Measurements from ENCODE around the gene CD1D.

DNA sequence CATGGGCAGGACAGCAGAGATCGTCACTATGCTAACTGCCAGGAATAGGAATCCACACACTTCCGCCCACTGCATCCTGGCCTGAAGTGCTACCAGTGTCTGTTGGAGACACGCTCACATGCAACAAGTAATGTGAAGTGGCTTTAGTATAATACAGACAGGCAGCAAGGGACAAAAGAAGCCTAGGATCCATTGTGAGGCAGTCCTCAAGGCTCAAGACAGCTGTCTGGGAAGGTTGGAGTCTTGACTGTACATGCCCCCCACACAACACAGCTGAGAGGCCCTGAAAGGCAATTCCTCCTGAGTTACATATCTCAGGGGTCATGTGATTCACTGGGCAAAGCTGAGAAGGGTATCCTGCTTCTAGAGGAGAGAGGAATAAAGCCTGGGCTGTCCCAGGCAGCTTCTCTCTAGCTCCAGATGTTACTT lies 39.9 kb upstream of the CD1D start:
- TF ChIP-seq, protein P1, sequence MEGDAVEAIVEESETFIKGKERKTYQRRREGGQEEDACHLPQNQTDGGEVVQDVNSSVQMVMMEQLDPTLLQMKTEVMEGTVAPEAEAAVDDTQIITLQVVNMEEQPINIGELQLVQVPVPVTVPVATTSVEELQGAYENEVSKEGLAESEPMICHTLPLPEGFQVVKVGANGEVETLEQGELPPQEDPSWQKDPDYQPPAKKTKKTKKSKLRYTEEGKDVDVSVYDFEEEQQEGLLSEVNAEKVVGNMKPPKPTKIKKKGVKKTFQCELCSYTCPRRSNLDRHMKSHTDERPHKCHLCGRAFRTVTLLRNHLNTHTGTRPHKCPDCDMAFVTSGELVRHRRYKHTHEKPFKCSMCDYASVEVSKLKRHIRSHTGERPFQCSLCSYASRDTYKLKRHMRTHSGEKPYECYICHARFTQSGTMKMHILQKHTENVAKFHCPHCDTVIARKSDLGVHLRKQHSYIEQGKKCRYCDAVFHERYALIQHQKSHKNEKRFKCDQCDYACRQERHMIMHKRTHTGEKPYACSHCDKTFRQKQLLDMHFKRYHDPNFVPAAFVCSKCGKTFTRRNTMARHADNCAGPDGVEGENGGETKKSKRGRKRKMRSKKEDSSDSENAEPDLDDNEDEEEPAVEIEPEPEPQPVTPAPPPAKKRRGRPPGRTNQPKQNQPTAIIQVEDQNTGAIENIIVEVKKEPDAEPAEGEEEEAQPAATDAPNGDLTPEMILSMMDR (IDR thresholded peaks at IDR 0.05; ENCODE audit: low read length), result no peak
- TF ChIP-seq EZH2 (IDR thresholded peaks at IDR 0.05; ENCODE audit: borderline replicate concordance, low read length), result no peak

Measured in OCI-LY1 (cell line).